Measurements from ENCODE around the gene LRCH1. TPM values are rescaled to one million over a fixed set of nuclear protein-coding genes. Genes with fewer than 3 reads are reported as not detected.

LRCH1 gene
- total and polyA plus RNA-seq, 8 donors = 2.0 to 10.5 (median 3.8) TPM

GRCh38 chr13:46726347-46726746 lies 173.4 kb downstream of the LRCH1 start:
- no peak for ATAC-seq
- 91 to 92% methylated on average over 5 of the region's 5 CpGs for WGBS, 2 donors
- H3K27me3 ChIP-seq = no peaks in the 10 kb centered on the region
- H3K4me1 ChIP-seq = no peaks in the 10 kb centered on the region
- H3K4me3 ChIP-seq = no peak overlapping the region
- no peak overlapping the region for H3K27ac ChIP-seq
- no peaks in the 10 kb centered on the region for H3K9me3 ChIP-seq
- H3K36me3 ChIP-seq = peaks cover 0 to 23% (median 0%) of the 10 kb centered on the region in 3 donors
- DNase-seq = no peak
- intact Hi-C loops (cut with DNase I) = no loop called here
- no peak for TF ChIP-seq CTCF (IDR thresholded peaks at IDR 0.05)
- FAIRE-seq = no peak

- H3K36me3 ChIP-seq = peaks cover 0 to 32% (median 0%) of the 10 kb centered on the region in 3 donors
- TF ChIP-seq CTCF (IDR thresholded peaks at IDR 0.05) = no peak
- no peak for FAIRE-seq
- no peaks in the 10 kb centered on the region for H3K9me3 ChIP-seq
- no peaks in the 10 kb centered on the region for H3K27me3 ChIP-seq
- no peaks in the 10 kb centered on the region for H3K4me1 ChIP-seq
- intact Hi-C loops (cut with DNase I) = no loop called here
- WGBS, 2 donors = 91 to 93% methylated on average over 7 of the region's 7 CpGs
- DNase-seq = no peak
- H3K4me3 ChIP-seq = no peak overlapping the region
- H3K27ac ChIP-seq = no peak overlapping the region
- no peak for ATAC-seq
These were observed 175.8 kb downstream of the LRCH1 start for GRCh38 chr13:46728777-46729176.

GRCh38 chr13:46731535-46731934 lies 178.6 kb downstream of the LRCH1 start:
- ATAC-seq (no peak), DNase-seq (no peak), FAIRE-seq (no peak)
- H3K4me1 ChIP-seq = no peaks in the 10 kb centered on the region
- intact Hi-C loops (cut with DNase I) = no loop called here
- no peak overlapping the region for H3K27ac ChIP-seq
- TF ChIP-seq CTCF (IDR thresholded peaks at IDR 0.05) = no peak
- peaks cover 0 to 22% (median 0%) of the 10 kb centered on the region in 3 donors for H3K36me3 ChIP-seq
- H3K9me3 ChIP-seq = no peaks in the 10 kb centered on the region
- H3K4me3 ChIP-seq = no peak overlapping the region
- WGBS, 2 donors = 79 to 84% methylated on average over 6 of the region's 6 CpGs
- no peaks in the 10 kb centered on the region for H3K27me3 ChIP-seq

- no peak for TF ChIP-seq CTCF (IDR thresholded peaks at IDR 0.05)
- no peaks in the 10 kb centered on the region for H3K27me3 ChIP-seq
- no peaks in the 10 kb centered on the region for H3K4me1 ChIP-seq
- H3K4me3 ChIP-seq = no peak overlapping the region
- intact Hi-C loops (cut with DNase I) = no loop called here
- H3K36me3 ChIP-seq = peaks cover 0 to 10% (median 0%) of the 10 kb centered on the region in 3 donors
- ATAC-seq (no peak), DNase-seq (no peak), FAIRE-seq (no peak)
- WGBS, 2 donors = 93 to 94% methylated on average over 3 of the region's 3 CpGs
- no peak overlapping the region for H3K27ac ChIP-seq
- no peaks in the 10 kb centered on the region for H3K9me3 ChIP-seq
These were observed 182.5 kb downstream of the LRCH1 start for GRCh38 chr13:46735425-46735824.

- intact Hi-C loops (cut with DNase I) = no loop called here
- no peaks in the 10 kb centered on the region for H3K27me3 ChIP-seq
- H3K36me3 ChIP-seq = peaks cover 0 to 10% (median 0%) of the 10 kb centered on the region in 3 donors
- no peaks in the 10 kb centered on the region for H3K4me1 ChIP-seq
- H3K4me3 ChIP-seq = no peak overlapping the region
- TF ChIP-seq CTCF (IDR thresholded peaks at IDR 0.05) = no peak
- WGBS, 2 donors = 86 to 93% methylated on average over 2 of the region's 2 CpGs
- no peak for FAIRE-seq
- H3K27ac ChIP-seq = no peak overlapping the region
- H3K9me3 ChIP-seq = no peaks in the 10 kb centered on the region
- ATAC-seq = no peak
- no peak for DNase-seq
These were observed 183.8 kb downstream of the LRCH1 start for GRCh38 chr13:46736541-46737310.

Data from pancreas (tissue), 10 donors.